ENCODE data around the gene GMPR2.

The GMPR2 gene

GRCh38 chr14:24261969-24262327 is 29.2 kb downstream of the GMPR2 start:
- no peak overlapping the region for H3K27ac ChIP-seq
- no peak overlapping the region for H3K4me3 ChIP-seq (ENCODE audit: low read depth in 1 of 2, low read length in 1 of 2)
- H3K9me3 ChIP-seq = no peaks in the 10 kb centered on the region
- no peak for TF ChIP-seq CTCF (IDR thresholded peaks at IDR 0.05)
- no peaks in the 10 kb centered on the region for H3K4me1 ChIP-seq (ENCODE audit: control insufficient read depth in 1 of 2, insufficient read depth in 1 of 2, low read depth in 1 of 2, low read length in 1 of 2)
- H3K27me3 ChIP-seq = no peaks in the 10 kb centered on the region
- peaks cover 46% of the 10 kb centered on the region for H3K36me3 ChIP-seq

- Histone ChIP-seq H3K9me3 (no peaks in the 10 kb centered on the region), H3K27me3 (no peaks in the 10 kb centered on the region), H3K4me3 (ENCODE audit: low read depth in 1 of 2, low read length in 1 of 2) (no peak within 1 kb of the TSS), H3K4me1 (ENCODE audit: control insufficient read depth in 1 of 2, insufficient read depth in 1 of 2, low read depth in 1 of 2, low read length in 1 of 2) (no peaks in the 10 kb centered on the region), H3K27ac (no peak within 1 kb of the TSS), H3K36me3 (peaks cover 54% of the 10 kb centered on the region)
- no peak for TF ChIP-seq CTCF (IDR thresholded peaks at IDR 0.05)
Observed at GRCh38 chr14:24262821-24263733, 30.3 kb downstream of the GMPR2 start, which contains the start of gene TGM1. TSS of gene TGM1 (minus strand) at chr14:24263177. CDS start at chr14:24262352, 825 bp downstream.

- Histone ChIP-seq H3K27ac (no peak overlapping the region), H3K4me3 (ENCODE audit: low read depth in 1 of 2, low read length in 1 of 2) (no peak overlapping the region), H3K27me3 (no peaks in the 10 kb centered on the region), H3K9me3 (no peaks in the 10 kb centered on the region), H3K4me1 (ENCODE audit: control insufficient read depth in 1 of 2, insufficient read depth in 1 of 2, low read depth in 1 of 2, low read length in 1 of 2) (no peaks in the 10 kb centered on the region), H3K36me3 (peaks cover 55% of the 10 kb centered on the region)
- TF ChIP-seq CTCF (IDR thresholded peaks at IDR 0.05) = no peak
Observed at GRCh38 chr14:24263848-24264247, 31.1 kb downstream of the GMPR2 start.

GRCh38 chr14:24264298-24264697 is 31.6 kb downstream of the GMPR2 start:
- no peak for TF ChIP-seq CTCF (IDR thresholded peaks at IDR 0.05)
- no peak overlapping the region for H3K4me3 ChIP-seq (ENCODE audit: low read depth in 1 of 2, low read length in 1 of 2)

GRCh38 chr14:24266344-24267244 is 33.9 kb downstream of the GMPR2 start:
- peaks cover 6 to 8% of the 10 kb centered on the region in 2 experiments for H3K4me1 ChIP-seq (ENCODE audit: control insufficient read depth in 1 of 2, insufficient read depth in 1 of 2, low read depth in 1 of 2, low read length in 1 of 2)
- TF ChIP-seq CTCF (IDR thresholded peaks at IDR 0.05) = no peak
- no peaks in the 10 kb centered on the region for H3K9me3 ChIP-seq
- H3K4me3 ChIP-seq (ENCODE audit: low read depth in 1 of 2, low read length in 1 of 2) = no peak overlapping the region
- H3K27me3 ChIP-seq = no peaks in the 10 kb centered on the region
- H3K27ac ChIP-seq = no peak overlapping the region
- peaks cover 46% of the 10 kb centered on the region for H3K36me3 ChIP-seq

More at GRCh38 chr14:24264298-24264697, 31.6 kb downstream of the GMPR2 start:
- Histone ChIP-seq H3K9me3 (no peaks in the 10 kb centered on the region), H3K27me3 (no peaks in the 10 kb centered on the region), H3K36me3 (peaks cover 59% of the 10 kb centered on the region), H3K4me1 (ENCODE audit: control insufficient read depth in 1 of 2, insufficient read depth in 1 of 2, low read depth in 1 of 2, low read length in 1 of 2) (no peaks in the 10 kb centered on the region), H3K27ac (no peak overlapping the region)

All from neutrophil (primary cell).